Duodenal mucosa (tissue), 2 donors: Measurements from ENCODE around the gene FBXL15.
A peak's percentile ranks its signal among the peaks of the same experiment; 100 is the strongest.

Source experiments
- H3K27ac ChIP-seq: one replicate; pipeline ENCODE4 v1.7.0; 2013; ENCODE audit warnings: low read depth, low read length
- H3K27me3 ChIP-seq, 2 donors: one replicate each; pipeline ENCODE4 v1.7.0; 2013; ENCODE audit warnings: low read length in 2 of 2, control low read depth in 1 of 2; ENCODE audit not compliant: insufficient read depth in 2 of 2, control insufficient read depth in 1 of 2
- H3K36me3 ChIP-seq, 2 donors: one replicate each; pipeline ENCODE4 v1.7.0; 2013; ENCODE audit warnings: low read length in 2 of 2, control low read depth in 1 of 2; ENCODE audit not compliant: insufficient read depth in 2 of 2, control insufficient read depth in 1 of 2
- H3K4me1 ChIP-seq, 2 donors: one replicate each; pipeline ENCODE4 v1.7.0; 2013; ENCODE audit warnings: low read length in 2 of 2, control low read depth in 1 of 2; ENCODE audit not compliant: insufficient read depth in 2 of 2, control insufficient read depth in 1 of 2
- H3K4me3 ChIP-seq, 2 donors: one replicate each; pipeline ENCODE4 v1.7.0; 2013; ENCODE audit warnings: low read length in 2 of 2, low read depth in 1 of 2
- H3K9ac ChIP-seq, 2 donors: one replicate each; pipeline ENCODE4 v1.7.0; 2013; ENCODE audit warnings: low read length in 2 of 2, low read depth in 1 of 2
- H3K9me3 ChIP-seq, 2 donors: one replicate each; pipeline ENCODE4 v1.7.0; 2013; ENCODE audit warnings: low read length in 2 of 2, control low read depth in 1 of 2; ENCODE audit not compliant: control insufficient read depth in 1 of 2

FBXL15 gene

GRCh38 chr10:102398172-102399020, 22.2 kb upstream of the FBXL15 start:
- Histone ChIP-seq H3K9ac (no peak overlapping the region), H3K27ac (no peak overlapping the region), H3K9me3 (no peaks in the 10 kb centered on the region), H3K4me1 (peaks cover 21 to 33% of the 10 kb centered on the region in 2 donors), H3K4me3 (peak overlapping the region; percentile 63 to 65), H3K27me3 (no peaks in the 10 kb centered on the region), H3K36me3 (peaks cover 7 to 28% of the 10 kb centered on the region in 2 donors)

- H3K4me3 ChIP-seq, result peak overlapping the region; percentile 63 to 65
- H3K9me3 ChIP-seq, result no peaks in the 10 kb centered on the region
- peaks cover 7 to 28% of the 10 kb centered on the region in 2 donors for H3K36me3 ChIP-seq
- H3K27ac ChIP-seq, result peak overlapping the region; percentile 67
- H3K27me3 ChIP-seq, result no peaks in the 10 kb centered on the region
- peaks cover 21 to 29% of the 10 kb centered on the region in 2 donors for H3K4me1 ChIP-seq
- peak overlapping the region; percentile 32 to 63 for H3K9ac ChIP-seq
These were observed 21.2 kb upstream of the FBXL15 start for GRCh38 chr10:102399217-102400021.

DNA sequence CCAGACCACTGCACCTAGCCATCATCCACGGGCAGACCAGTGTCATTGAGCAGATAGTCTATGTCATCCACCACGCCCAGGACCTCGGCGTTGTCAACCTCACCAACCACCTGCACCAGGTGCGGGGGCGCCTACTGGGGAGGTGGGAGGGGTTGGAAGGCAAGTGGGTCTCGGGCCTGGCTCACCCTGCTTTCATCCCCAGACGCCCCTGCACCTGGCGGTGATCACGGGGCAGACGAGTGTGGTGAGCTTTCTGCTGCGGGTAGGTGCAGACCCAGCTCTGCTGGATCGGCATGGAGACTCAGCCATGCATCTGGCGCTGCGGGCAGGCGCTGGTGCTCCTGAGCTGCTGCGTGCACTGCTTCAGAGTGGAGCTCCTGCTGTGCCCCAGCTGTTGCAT, 20.6 kb upstream of the FBXL15 start:
- no peaks in the 10 kb centered on the region for H3K27me3 ChIP-seq
- H3K4me3 ChIP-seq, result peak overlapping the region in 1 of 2 donors; percentile 63
- H3K9me3 ChIP-seq, result no peaks in the 10 kb centered on the region
- H3K9ac ChIP-seq, result peak overlapping the region in 1 of 2 donors; percentile 63
- H3K27ac ChIP-seq, result no peak overlapping the region
- peaks cover 7 to 28% of the 10 kb centered on the region in 2 donors for H3K36me3 ChIP-seq
- H3K4me1 ChIP-seq, result peaks cover 18 to 24% of the 10 kb centered on the region in 2 donors

DNA sequence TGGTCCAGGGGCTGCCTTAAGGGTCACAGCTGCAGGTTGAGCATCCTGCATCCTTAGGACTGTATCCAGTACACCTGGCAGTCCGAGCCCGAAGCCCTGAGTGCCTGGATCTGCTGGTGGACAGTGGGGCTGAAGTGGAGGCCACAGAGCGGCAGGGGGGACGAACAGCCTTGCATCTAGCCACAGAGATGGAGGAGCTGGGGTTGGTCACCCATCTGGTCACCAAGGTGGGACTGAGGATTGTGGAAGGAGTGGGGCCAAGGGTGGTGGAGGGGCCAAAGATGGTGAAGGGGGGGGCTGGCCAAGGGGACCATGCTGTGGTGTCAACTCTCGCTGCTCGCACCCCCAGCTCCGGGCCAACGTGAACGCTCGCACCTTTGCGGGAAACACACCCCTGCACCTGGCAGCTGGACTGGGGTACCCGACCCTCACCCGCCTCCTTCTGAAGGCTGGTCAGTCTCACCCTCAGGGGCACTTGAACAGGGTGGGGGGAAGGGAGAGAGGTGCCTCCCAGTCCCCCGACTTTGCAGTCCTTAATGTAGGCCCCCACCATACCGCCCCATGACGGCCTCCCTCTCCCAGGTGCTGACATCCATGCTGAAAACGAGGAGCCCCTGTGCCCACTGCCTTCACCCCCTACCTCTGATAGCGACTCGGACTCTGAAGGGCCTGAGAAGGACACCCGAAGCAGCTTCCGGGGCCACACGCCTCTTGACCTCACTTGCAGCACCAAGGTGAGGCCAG, 19.9 kb upstream of the FBXL15 start:
- H3K27ac ChIP-seq, result no peak overlapping the region
- H3K27me3 ChIP-seq, result no peaks in the 10 kb centered on the region
- H3K4me3 ChIP-seq, result no peak overlapping the region
- H3K36me3 ChIP-seq, result peaks cover 7 to 28% of the 10 kb centered on the region in 2 donors
- no peak overlapping the region for H3K9ac ChIP-seq
- peaks cover 18 to 22% of the 10 kb centered on the region in 2 donors for H3K4me1 ChIP-seq
- H3K9me3 ChIP-seq, result no peaks in the 10 kb centered on the region

GRCh38 chr10:102401342-102401654, 19.3 kb upstream of the FBXL15 start:
- Histone ChIP-seq H3K27ac (no peak overlapping the region), H3K36me3 (peaks cover 7 to 28% of the 10 kb centered on the region in 2 donors), H3K9me3 (no peaks in the 10 kb centered on the region), H3K4me1 (peaks cover 14 to 18% of the 10 kb centered on the region in 2 donors), H3K9ac (no peak overlapping the region), H3K4me3 (no peak overlapping the region), H3K27me3 (no peaks in the 10 kb centered on the region)

- Histone ChIP-seq H3K27ac (no peak overlapping the region), H3K27me3 (no peaks in the 10 kb centered on the region), H3K9ac (no peak overlapping the region), H3K4me1 (peaks cover 7 to 11% of the 10 kb centered on the region in 2 donors), H3K4me3 (no peak overlapping the region), H3K9me3 (no peaks in the 10 kb centered on the region), H3K36me3 (peaks cover 7 to 25% of the 10 kb centered on the region in 2 donors)
These were observed 18.7 kb upstream of the FBXL15 start for GRCh38 chr10:102401735-102402511.

DNA sequence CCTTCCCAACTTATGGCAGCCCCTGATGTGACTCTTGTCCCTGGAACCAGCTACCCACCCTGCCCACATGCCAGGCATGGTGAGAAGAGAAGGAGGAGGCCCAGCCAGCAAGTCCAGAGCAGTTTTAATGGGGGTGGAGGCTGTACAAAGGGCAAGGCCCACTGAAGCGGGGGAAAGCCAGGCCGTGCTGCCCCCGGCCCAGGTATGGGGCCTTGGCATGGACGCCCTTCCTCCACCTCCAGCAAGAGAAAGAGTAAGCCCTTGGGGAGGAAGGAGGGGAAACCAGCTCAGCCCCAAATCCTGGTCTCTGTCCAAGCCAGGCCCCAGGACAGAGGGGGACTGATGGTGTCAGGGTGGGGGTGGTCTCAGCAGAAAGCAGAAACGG, 18.1 kb upstream of the FBXL15 start:
- H3K4me1 ChIP-seq, result peaks cover 6 to 10% of the 10 kb centered on the region in 2 donors

GRCh38 chr10:102403115-102403514, 17.5 kb upstream of the FBXL15 start:
- Histone ChIP-seq H3K36me3 (peaks cover 6 to 19% of the 10 kb centered on the region in 2 donors), H3K9me3 (no peaks in the 10 kb centered on the region), H3K4me1 (peaks cover 6 to 10% of the 10 kb centered on the region in 2 donors), H3K27ac (no peak overlapping the region), H3K4me3 (no peak overlapping the region), H3K9ac (no peak overlapping the region), H3K27me3 (peaks cover 9% of the 10 kb centered on the region in 2 donors)

More for the DNA sequence above, 18.1 kb upstream of the FBXL15 start:
- H3K9me3 ChIP-seq, result no peaks in the 10 kb centered on the region
- no peak overlapping the region for H3K27ac ChIP-seq
- H3K4me3 ChIP-seq, result no peak overlapping the region
- peaks cover 7 to 24% of the 10 kb centered on the region in 2 donors for H3K36me3 ChIP-seq
- no peak overlapping the region for H3K9ac ChIP-seq
- H3K27me3 ChIP-seq, result peaks cover 3% of the 10 kb centered on the region in 2 donors

DNA sequence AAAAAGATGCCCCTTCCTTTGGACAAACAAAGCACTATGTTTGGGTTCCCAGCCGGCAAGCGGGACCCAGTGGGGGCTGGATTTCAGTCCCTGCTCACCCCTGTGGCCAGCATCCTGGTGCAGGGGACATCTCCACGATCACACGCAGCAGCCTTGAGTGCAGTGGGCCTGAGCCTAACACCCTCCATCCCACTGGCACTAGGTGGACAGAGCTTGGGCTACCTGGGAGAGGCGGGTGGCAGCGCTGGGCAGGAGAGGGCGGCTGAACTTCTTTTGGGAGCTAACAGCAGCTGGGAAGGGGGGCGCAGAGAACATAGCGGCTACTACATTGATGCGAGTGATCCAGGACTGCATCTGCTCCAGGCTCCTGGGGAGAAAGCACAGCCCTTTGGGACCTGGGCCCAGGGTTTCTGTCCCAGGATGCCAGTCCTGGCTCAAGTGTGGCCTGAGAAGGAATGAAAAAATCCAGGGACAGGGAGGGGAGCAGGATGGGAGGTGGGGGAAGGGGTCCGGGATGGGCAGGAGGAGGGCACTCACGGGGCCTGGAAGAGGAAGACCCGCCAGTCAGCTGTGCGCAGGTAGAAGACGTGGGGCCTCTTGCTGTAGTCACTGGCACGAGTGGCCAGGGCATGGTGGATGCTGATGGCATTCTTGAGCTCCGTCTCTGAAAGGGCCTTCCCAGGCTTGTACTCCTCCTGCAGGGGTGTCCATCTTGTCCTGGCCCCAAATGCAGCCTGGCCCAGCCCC, 16.1 kb upstream of the FBXL15 start:
- peaks cover 0 to 17% of the 10 kb centered on the region in 2 donors for H3K36me3 ChIP-seq
- H3K9me3 ChIP-seq, result no peaks in the 10 kb centered on the region
- no peak overlapping the region for H3K4me3 ChIP-seq
- H3K27ac ChIP-seq, result no peak overlapping the region
- H3K27me3 ChIP-seq, result peaks cover 17 to 19% of the 10 kb centered on the region in 2 donors
- H3K9ac ChIP-seq, result no peak overlapping the region
- H3K4me1 ChIP-seq, result peaks cover 8 to 12% of the 10 kb centered on the region in 2 donors
